IPS-18a (cell line): ENCODE measurements around the gene SLC6A18.
"Not testable (repeated sequence)": the region's sequence is repeated elsewhere in the genome, so short reads cannot be mapped to it uniquely, and the experiment has no call there.

ENCODE experiments used
- H3K27ac ChIP-seq: one replicate; pipeline ENCODE4 v1.5.1; 2013; ENCODE audit warnings: low read length
- H3K27me3 ChIP-seq: one replicate; pipeline ENCODE4 v1.6.1; 2013; ENCODE audit warnings: mild to moderate bottlenecking, low read length; ENCODE audit not compliant: control insufficient read depth, insufficient read depth
- H3K36me3 ChIP-seq: one replicate; pipeline ENCODE4 v1.6.1; 2013; ENCODE audit warnings: low read depth, low read length; ENCODE audit not compliant: control insufficient read depth
- H3K4me1 ChIP-seq: one replicate; pipeline ENCODE4 v1.6.1; 2013; ENCODE audit warnings: low read depth, low read length; ENCODE audit not compliant: control insufficient read depth
- H3K4me3 ChIP-seq: one replicate; pipeline ENCODE4 v1.5.1; 2013; ENCODE audit warnings: low read length
- H3K9ac ChIP-seq: one replicate; pipeline ENCODE4 v1.6.1; 2013; ENCODE audit warnings: mild to moderate bottlenecking, low read length, moderate library complexity
- H3K9me3 ChIP-seq: one replicate; pipeline ENCODE4 v1.6.1; 2013; ENCODE audit warnings: low read depth, low read length; ENCODE audit not compliant: control insufficient read depth

Gene SLC6A18

DNA sequence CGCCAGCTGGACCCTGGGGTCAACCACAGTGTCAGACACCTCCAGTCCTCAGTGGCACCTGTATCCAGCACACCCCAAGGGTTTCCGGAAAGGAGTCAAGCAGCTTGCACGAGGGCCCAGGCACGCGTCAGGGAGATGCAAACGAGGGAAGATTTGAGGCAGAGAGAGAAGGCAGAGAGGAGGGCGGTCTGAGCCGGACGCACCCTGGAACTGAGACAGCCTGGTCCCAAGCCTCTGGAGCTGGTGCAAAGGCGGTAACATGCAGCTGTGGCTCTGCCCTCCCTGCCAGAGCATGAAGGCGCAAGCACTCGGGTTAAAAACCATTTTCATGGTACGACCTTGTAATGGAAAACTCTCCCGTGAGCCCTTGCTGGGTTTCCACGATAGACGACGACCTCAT lies 32.2 kb downstream of the SLC6A18 start:
- H3K4me1 ChIP-seq = no peaks in the 10 kb centered on the region
- H3K27me3 ChIP-seq = no peaks in the 10 kb centered on the region
- no peaks in the 10 kb centered on the region for H3K36me3 ChIP-seq
- no peak overlapping the region for H3K9ac ChIP-seq
- no peak overlapping the region for H3K4me3 ChIP-seq
- H3K9me3 ChIP-seq = no peaks in the 10 kb centered on the region
- no peak overlapping the region for H3K27ac ChIP-seq

DNA sequence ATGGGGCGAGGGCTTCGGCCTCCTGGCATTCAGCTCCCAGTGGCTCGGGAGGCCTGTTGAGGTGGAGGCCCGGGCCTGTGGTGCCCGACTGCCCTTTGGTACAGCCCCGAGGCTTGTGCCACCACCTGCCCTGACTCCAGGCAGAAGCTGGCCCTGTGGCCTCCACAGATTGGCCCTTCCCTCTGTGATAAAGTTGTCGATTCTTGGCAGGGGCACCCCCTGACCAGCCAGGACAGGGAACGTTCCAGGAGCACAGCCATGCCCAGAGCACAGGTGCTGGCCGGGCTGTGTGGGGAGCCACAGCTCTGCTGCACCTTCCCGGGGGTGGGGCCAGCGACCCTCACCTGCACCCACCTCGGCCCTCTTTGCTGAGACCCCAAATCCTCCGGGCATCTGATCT lies 32.7 kb downstream of the SLC6A18 start:
- H3K27ac ChIP-seq = no peak overlapping the region
- no peaks in the 10 kb centered on the region for H3K27me3 ChIP-seq
- H3K4me1 ChIP-seq = no peaks in the 10 kb centered on the region
- no peaks in the 10 kb centered on the region for H3K36me3 ChIP-seq
- H3K4me3 ChIP-seq = no peak overlapping the region
- H3K9me3 ChIP-seq = no peaks in the 10 kb centered on the region
- no peak overlapping the region for H3K9ac ChIP-seq

DNA sequence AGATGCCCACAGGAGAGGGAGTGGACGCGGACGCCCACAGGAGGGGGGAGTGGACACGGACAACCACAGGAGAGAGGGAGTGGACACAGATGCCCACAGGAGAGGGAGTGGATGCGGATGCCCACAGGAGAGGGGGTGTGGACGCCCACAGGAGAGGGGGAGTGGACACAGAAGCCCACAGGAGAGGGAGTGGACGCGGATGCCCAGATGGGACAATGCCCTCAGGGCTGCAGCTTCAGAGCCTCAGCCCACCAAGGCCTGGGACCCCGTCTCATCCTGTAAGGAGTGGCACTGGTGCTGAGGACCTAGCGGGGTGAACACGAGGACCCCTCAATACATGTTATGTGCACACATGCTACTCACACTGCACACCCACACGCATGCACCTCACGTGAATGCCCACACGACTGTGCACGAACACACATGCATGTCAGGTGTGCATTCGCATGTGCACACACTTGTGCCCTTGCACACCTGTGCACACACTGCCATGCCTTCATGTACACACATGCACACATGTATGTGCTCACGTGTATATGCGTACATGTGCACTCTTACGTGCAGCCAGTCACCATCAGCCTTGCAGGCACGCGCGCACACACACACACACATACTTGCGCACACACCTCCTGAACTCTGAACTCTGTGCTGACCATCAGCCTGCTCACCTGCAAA lies 34.8 kb downstream of the SLC6A18 start:
- Histone ChIP-seq H3K27me3 (no peaks in the 10 kb centered on the region), H3K4me3 (no peak overlapping the region), H3K9ac (no peak overlapping the region), H3K27ac (no peak overlapping the region), H3K4me1 (no peaks in the 10 kb centered on the region), H3K36me3 (no peaks in the 10 kb centered on the region), H3K9me3 (no peaks in the 10 kb centered on the region)

DNA sequence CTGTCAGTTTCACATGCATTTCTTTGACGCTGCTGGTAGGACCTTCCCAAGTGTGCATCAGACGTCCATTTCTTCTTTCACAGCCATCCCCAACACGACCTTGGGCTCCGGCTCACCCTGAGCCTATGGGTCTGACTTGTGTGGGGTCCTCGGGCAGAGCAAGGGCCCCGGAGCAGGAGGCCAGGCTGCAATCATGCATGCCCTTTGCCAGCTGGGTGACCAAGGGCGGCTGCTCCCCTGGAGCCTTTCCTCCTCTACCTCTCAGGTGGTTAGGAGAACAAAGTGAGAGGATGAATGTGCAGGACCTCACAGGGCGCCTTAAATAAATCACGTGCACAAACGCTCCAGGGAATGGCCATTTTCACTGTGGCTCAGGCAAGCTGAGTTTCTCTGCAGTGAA lies 36.5 kb downstream of the SLC6A18 start:
- H3K27me3 ChIP-seq = no peaks in the 10 kb centered on the region
- H3K4me1 ChIP-seq = no peaks in the 10 kb centered on the region
- no peaks in the 10 kb centered on the region for H3K36me3 ChIP-seq
- no peak overlapping the region for H3K4me3 ChIP-seq
- no peak overlapping the region for H3K9ac ChIP-seq
- H3K27ac ChIP-seq = no peak overlapping the region
- no peaks in the 10 kb centered on the region for H3K9me3 ChIP-seq

DNA sequence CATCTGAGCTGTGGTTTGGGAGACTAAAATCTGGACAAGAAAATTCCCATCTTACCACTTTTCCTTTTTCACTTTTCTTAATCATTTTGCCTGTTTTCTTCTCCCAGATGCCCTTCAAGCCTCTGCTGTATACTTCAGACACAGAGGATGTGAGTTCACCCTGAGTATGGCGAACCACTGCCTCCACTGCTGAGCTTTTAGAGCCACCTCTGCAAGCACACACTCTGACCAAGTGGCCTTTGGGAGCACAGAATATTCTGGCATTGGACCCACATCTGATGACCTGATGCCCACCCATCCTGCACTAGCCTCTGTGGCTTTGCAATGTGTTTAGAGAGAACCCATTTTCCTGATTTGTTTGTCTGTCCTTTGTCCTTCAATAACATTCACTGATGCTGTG lies 37.2 kb downstream of the SLC6A18 start:
- H3K36me3 ChIP-seq = no peaks in the 10 kb centered on the region

DNA sequence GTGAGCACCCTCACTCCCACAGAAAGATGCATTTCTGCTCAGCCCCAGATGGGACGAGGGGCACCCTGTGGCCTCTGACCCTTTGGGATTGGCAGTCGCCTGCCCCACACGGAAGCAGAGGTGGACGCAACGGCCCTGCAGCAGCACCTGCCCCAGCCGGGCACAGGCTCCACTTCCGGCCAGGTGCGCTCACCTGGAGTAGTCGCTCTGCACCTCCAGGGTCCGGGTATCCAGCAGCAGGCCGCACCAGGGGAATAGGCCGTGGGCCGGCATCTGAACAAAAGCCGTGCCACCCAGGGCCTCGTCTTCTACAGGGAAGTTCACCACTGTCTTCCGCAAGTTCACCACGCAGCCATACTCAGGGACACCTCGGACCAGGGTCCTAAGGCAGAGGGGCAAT lies 39.0 kb downstream of the SLC6A18 start:
- H3K9me3 ChIP-seq = no peaks in the 10 kb centered on the region
- H3K36me3 ChIP-seq = no peaks in the 10 kb centered on the region
- H3K27ac ChIP-seq = no peak overlapping the region
- no peak overlapping the region for H3K4me3 ChIP-seq
- H3K4me1 ChIP-seq = no peaks in the 10 kb centered on the region
- H3K27me3 ChIP-seq = no peaks in the 10 kb centered on the region
- H3K9ac ChIP-seq = no peak overlapping the region

More for the DNA sequence above, 37.2 kb downstream of the SLC6A18 start:
- H3K9ac ChIP-seq = no peak overlapping the region
- H3K27me3 ChIP-seq = no peaks in the 10 kb centered on the region
- H3K9me3 ChIP-seq = no peaks in the 10 kb centered on the region
- H3K27ac ChIP-seq = no peak overlapping the region
- H3K4me3 ChIP-seq = no peak overlapping the region
- no peaks in the 10 kb centered on the region for H3K4me1 ChIP-seq

DNA sequence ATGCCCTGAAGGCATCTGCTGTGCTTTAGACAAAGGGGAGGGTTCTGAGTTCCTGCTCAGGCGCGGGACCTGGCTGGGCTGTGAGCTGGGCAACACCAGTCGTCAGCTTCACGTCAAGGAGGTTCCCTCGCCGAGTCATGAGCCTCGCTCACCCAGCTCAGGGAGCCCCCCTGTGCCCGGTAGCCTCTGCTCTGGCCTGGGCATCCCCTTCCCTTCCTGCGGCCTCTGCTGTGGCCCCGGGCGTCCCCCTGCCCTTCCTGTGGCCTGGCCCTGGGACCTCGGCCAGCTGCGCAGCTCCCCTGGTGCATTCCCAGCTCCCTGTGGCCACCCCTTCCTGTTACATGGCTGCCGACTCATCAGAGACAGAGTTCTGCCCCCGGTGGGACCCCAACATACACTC lies 39.8 kb downstream of the SLC6A18 start:
- H3K4me1 ChIP-seq = no peaks in the 10 kb centered on the region
- no peaks in the 10 kb centered on the region for H3K9me3 ChIP-seq
- H3K27me3 ChIP-seq = no peaks in the 10 kb centered on the region
- H3K9ac ChIP-seq = no peak overlapping the region
- H3K27ac ChIP-seq = no peak overlapping the region
- H3K4me3 ChIP-seq = no peak overlapping the region
- H3K36me3 ChIP-seq = no peaks in the 10 kb centered on the region

DNA sequence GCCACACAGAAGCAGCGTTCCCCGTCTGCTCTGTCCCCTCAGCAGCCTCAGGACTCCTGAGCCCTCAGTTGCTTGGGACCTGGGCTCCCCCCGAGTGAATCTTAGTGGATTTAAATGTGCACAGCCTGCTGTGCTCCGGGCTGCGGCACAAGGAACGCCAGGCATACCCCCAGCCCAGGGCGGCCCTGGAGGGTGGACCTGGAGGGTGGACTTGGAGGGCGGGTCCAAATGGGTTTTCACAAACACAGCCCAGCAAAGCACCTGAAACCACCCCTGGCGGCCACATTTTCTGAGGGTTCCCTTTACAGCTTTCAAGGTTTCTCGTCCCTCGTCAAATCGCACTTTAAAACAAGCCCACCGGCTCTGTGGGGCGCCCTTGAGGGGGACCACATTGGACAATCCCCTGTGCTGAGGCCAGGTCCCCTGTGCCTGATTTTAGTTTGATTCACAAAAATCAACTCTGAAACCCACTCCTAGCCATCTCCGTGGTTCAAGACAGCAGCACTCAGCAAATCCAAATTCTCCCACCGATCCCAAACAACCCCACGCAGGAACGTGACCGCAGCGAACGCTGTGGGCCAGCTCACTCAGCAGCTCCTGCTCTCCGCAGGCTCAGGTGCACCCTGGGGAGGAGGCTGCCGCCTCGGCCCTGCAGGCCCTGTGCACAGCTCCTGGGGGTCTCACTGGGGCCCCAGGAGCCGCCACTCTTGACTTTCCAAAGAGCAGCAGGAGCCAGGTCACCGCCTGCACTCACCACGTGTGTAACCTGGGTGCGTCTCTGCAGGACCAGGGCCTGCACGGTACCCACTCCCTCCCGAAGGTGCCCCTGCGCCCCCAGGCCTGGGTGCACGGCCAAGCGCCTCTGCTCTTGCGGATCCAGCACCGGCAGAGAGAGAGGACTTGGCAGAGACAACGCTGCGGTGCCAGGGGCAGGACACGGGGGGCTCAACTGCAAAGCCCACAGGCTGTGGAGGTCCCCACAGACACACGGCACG lies 40.6 kb downstream of the SLC6A18 start:
- Histone ChIP-seq H3K9me3 (no peaks in the 10 kb centered on the region), H3K27me3 (no peaks in the 10 kb centered on the region), H3K36me3 (no peaks in the 10 kb centered on the region), H3K4me1 (no peaks in the 10 kb centered on the region), H3K27ac (no peak overlapping the region), H3K9ac (no peak overlapping the region), H3K4me3 (no peak overlapping the region)

DNA sequence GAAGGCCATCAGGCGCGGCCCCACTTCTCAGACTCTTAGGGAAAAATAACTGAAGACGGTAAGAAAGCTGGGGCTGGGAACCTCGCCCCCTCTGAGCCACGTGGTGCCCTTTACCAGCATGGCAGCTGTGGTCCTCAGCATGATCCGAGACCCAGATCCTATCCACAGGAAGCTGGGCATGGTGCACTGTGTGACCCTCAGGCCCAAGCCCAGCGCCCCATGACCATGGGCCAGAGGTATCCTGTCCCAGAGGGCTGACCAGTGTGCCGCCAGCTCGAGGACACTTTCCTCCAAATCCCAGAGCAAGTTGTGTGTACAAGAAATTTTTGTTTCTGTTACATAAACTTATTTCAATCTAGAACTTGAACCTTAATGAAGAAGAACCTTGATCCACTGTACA lies 41.6 kb downstream of the SLC6A18 start:
- H3K9me3 ChIP-seq = no peaks in the 10 kb centered on the region
- H3K9ac ChIP-seq = no peak overlapping the region
- no peak overlapping the region for H3K4me3 ChIP-seq
- H3K36me3 ChIP-seq = no peaks in the 10 kb centered on the region
- no peaks in the 10 kb centered on the region for H3K27me3 ChIP-seq
- H3K4me1 ChIP-seq = no peaks in the 10 kb centered on the region
- no peak overlapping the region for H3K27ac ChIP-seq

DNA sequence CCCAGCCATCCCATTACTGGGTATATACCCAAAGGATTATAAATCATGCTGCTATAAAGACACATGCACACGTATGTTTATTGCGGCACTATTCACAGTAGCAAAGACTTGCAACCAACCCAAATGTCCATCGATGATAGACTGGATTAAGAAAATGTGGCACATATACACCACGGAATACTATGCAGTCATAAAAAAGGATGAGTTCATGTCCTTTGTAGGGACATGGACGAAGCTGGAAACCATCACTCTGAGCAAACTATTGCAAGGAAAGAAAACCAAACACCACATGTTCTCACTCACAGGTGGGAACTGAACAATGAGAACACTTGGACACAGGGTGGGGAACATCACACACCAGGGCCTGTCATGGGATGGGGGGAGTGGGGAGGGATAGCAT lies 42.3 kb downstream of the SLC6A18 start:
- H3K36me3 ChIP-seq, H3K4me3 ChIP-seq, H3K4me1 ChIP-seq: not testable (repeated sequence)

DNA sequence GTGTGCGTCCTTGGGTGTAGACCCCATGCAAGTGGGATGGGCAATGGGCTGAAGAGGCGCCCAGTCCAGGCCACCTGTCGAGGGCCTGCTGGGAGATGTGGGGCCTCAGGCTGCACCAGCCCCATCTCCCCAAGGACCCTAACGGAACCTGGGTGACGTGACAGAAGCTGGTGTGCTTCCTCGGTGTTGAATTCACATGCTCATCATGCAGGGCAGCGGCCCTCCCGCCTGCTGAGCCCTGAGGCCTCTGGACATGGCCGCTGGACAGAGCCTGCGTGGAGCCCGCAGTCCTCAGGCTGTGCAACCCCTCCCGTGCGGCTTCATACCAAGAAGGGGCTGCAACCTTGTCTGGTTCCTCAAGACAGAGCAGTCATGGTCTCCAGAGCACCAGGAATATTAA lies 42.9 kb downstream of the SLC6A18 start:
- Histone ChIP-seq H3K27me3 (no peaks in the 10 kb centered on the region), H3K4me3 (no peak overlapping the region), H3K9me3 (no peaks in the 10 kb centered on the region), H3K27ac (no peak overlapping the region), H3K4me1 (no peaks in the 10 kb centered on the region), H3K9ac (no peak overlapping the region), H3K36me3 (no peaks in the 10 kb centered on the region)

More for the DNA sequence above, 42.3 kb downstream of the SLC6A18 start:
- H3K27me3 ChIP-seq, H3K9ac ChIP-seq, H3K9me3 ChIP-seq, H3K27ac ChIP-seq: not testable (repeated sequence)

DNA sequence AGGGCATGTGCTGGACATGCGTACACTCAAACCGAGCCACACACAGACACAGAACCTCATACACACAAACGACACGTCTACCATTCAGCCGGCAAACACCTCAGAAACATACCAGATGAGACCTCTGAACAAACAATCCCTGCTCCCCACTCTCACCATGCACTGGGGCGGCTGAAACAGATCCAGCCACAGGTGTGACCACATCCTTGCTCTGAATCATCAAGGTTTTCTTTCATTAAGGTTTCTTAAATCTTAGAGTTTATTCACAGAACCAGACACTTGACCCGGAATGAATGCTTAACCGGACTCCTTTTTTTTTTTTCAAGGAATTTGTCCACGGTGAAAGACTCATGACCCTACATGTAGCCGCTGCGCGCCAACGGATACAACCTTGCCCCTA lies 43.5 kb downstream of the SLC6A18 start:
- H3K27ac ChIP-seq = no peak overlapping the region

More for the DNA sequence above, 43.5 kb downstream of the SLC6A18 start:
- no peak overlapping the region for H3K4me3 ChIP-seq
- no peak overlapping the region for H3K9ac ChIP-seq
- H3K9me3 ChIP-seq = no peaks in the 10 kb centered on the region
- no peaks in the 10 kb centered on the region for H3K4me1 ChIP-seq
- no peaks in the 10 kb centered on the region for H3K36me3 ChIP-seq
- no peaks in the 10 kb centered on the region for H3K27me3 ChIP-seq
